Ecto neural progenitor cell (in vitro differentiated cells): ENCODE data around the gene ESYT1.
A peak's percentile ranks its signal among the peaks of the same experiment; 100 is the strongest.

Experiments used
- DNase-seq: peaks from one replicate; pipeline ENCODE4 v3.0.0-alpha.2; 2018; ENCODE audit warnings: low spot score

ESYT1 gene

DNA sequence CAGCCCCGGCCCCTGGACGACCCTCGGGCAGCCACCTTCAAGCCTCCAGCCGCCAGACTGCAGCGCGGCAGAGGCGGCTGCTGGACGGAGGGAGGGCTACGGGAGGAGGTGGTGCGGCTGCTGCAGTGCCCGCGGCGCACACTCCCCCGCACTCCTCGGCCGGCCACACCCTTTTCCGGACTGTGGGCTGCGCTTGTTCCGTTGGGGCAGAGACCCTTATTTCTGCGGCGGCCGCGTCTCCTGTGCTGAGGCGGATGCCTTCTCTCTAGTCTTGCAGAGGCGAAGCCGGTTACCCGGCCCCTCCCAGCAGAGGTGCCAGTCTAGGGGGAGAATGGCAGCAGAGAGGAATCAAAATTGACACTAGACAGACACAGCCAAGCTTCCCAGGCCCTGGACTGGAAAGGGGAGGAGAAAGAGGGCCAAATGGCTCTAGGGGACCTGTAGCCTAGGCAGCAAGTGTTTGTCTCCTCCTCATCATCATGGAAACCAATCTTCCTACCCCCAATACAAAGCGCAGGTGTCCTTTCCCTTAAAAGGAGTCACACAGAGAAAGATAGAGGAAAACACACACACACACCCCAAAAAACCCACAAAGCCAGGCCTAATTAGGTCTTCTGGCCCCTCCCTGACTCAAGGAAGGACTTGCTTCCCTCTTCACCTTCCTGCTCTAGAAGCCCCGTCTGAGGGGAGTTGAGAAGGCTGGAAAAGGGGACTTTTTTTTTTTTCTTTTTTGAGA, 1.3 kb downstream of the ESYT1 start:
- peak; percentile 86 for DNase-seq

DNA sequence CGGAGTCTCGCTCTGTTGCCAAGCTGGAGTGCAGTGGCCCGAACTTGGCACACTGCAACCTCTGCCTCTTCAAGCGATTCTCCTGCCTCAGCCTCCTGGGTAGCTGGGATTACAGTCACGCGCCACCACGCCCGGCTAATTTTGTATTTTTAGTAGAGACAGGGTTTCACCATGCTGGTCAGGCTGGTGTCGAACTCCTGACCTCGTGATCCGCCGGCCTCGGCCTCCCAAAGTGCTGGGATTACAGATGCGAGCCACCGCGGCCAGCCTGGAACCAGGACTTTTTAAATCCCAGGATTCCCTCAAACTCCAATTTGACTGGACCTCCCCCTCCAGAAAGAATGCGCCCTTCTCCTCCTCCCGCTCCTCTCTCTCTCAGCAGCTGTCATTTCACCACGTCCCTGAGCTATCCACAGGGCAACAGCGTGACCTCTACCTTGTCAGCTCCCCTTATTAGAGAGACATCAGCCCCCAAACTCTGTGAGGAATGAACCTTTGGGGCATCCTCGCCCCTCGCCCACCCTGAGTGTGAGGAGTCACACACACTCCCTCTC, 2.0 kb downstream of the ESYT1 start:
- DNase-seq: no peak

- no peak for DNase-seq
These were observed 2.8 kb downstream of the ESYT1 start for GRCh38 chr12:56130876-56131275.

DNA sequence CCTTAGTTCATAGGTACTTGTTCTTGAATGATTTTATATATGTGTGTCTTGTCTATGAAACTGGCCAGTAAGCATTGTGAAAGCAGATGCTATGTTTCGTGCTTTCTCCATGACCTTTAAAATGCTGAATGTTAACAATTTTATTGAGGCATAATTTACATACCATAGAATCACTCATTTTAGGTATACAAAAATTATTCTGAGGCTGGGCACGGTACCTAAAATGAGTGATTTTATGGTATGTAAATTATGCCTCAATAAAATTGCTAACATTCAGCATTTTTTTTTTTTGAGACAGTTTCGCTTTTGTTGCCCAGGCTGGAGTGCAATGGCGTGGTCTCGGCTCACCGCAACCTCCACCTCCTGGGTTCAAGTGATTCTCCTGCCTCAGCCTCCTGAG, 6.8 kb downstream of the ESYT1 start:
- no peak for DNase-seq

DNA sequence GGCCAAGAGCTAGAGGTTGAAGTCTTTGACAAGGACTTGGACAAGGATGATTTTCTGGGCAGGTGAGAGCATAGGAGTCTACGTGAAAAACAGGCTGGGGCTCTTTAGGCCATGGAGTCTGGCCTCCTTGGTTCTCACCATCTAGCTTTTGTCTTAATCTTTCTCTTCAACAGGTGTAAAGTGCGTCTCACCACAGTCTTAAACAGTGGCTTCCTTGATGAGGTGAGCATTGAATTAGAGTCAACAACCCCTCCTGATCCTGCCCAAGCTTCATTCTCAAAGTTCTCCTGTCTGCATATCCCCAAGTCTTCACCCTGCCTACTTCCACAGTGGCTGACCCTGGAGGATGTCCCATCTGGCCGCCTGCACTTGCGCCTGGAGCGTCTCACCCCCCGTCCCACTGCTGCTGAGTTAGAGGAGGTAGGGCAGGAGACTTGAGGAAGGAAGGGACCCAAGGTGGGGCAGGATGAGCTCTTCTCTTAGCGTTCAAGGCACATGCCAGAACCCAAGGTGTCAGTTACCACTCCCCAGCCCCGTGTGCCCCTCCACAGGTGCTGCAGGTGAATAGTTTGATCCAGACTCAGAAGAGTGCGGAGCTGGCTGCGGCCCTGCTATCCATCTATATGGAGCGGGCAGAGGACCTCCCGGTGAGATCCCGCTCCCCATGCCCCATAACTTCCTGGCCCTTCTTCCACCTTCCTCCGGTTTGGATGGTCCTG, 9.9 kb downstream of the ESYT1 start:
- no peak for DNase-seq

DNA sequence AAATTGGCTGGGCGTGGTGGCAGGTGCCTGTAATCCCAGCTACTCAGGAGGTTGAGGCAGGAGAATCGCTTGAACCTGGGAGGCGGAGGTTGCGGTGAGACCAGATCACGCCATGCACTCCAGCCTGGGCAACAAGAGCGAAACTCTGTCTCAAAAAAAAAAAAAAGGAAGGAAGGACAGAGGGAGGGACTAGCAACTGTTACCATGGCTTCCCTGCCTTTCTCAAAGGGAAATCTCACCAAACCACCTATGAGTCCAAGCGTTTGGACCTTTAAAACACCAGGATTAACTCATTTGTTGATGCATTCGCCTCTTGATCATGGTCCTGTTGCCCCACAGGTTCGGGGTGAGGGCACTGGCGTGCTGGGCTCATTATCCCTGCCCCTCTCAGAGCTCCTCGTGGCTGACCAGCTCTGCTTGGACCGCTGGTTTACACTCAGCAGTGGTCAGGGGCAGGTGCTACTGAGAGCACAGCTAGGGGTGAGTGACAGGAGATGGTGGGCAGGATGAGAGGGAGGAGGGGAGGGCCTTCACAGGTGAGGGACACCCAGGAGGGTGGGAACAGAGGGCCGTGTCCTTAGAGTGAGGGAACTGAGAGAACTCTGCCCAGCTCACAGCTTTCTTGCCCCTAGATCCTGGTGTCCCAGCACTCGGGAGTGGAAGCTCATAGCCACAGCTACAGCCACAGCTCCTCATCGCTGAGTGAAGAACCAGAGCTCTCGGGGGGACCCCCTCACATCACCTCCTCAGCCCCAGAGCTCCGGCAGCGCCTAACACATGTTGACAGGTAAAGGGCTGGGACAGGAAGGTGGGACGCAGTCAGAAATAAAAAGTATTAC, 14.1 kb downstream of the ESYT1 start:
- no peak for DNase-seq

- no peak for DNase-seq
These were observed 15.2 kb downstream of the ESYT1 start for GRCh38 chr12:56143217-56143616.

DNA sequence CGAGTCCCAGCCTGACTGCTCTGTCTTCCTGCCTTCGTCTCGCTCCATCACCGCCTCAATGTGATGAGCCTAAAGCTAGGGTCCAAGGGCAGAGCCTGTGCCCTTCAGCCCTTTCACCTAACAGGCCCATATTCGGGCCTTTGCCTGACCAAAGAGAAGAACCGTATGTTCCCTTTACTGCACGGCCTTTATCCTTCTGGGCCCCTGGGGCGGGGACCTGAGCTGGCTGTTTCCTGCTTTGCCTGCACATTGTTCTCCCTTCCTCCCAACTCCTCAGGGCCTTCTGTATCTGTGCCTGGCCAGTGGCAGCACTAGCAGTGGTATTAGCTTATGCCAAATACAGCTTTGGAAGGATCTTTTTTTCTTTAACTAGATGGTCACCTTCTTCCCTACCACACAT, 15.8 kb downstream of the ESYT1 start:
- no peak for DNase-seq

GRCh38 chr12:56145217-56145616, 17.1 kb downstream of the ESYT1 start:
- no peak for DNase-seq

GRCh38 chr12:56146492-56147460, 18.7 kb downstream of the ESYT1 start:
- DNase-seq: no peak

- DNase-seq: no peak
These were observed 22.5 kb downstream of the ESYT1 start for GRCh38 chr12:56150563-56150962.

DNA sequence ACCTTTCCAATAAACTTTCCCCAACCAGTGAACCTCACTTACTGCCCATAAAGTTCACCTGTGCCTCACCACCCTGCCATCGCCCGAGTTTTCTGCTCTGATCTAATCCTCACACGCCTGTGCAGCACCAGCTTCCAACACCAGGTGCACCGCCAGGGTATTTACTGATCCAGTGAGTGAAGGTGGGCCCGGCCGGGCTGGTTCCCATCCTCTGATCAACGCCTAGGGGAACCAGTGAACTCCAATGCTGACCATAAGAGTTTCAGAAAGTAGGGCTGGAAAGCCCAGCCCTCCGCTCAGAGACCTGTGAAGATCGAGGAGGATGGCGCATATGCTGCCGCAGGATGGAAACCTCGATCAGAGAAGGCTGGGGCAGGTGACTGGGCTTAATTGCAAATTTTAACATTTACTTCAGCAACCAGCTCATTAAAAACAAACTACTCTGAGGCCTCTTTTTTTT, 23.6 kb downstream of the ESYT1 start:
- DNase-seq: peak; percentile 83

DNA sequence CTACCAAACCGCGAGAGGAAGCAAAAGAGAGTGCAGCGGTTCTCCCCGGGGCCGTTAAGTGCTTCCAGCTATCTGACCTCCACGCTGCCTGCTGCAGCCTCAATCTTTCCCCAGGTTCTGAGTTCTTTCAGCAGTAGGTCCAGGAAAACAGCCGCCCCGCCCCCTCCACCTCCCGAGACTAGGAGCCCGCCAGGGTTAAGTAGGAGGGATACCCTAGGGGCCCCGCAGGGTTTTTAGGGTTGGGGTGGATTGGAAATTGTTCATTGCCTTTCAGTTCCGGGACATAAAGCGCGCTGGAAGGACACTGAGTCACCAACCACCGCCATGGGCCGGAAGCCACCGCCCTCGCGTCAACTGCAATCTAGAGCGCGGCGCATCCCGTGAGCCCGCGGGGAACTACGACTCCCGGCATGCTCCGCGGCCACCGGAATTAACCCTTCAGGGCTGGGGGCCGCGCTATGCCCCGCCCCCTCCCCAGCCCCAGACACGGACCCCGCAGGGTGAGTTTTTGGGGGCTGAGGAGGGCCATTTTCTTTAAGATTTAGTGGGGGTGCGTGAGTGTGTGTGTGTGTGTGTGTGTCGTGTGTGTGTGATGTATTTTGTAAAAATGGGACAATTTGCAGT, 24.2 kb downstream of the ESYT1 start, which contains the start of gene MYL6B:
TSS of gene MYL6B (plus strand) at position 456 of the 624 bp plus-strand sequence. CDS start 1,332 bp downstream, outside the sequence.
- DNase-seq: peak; percentile 97

DNA sequence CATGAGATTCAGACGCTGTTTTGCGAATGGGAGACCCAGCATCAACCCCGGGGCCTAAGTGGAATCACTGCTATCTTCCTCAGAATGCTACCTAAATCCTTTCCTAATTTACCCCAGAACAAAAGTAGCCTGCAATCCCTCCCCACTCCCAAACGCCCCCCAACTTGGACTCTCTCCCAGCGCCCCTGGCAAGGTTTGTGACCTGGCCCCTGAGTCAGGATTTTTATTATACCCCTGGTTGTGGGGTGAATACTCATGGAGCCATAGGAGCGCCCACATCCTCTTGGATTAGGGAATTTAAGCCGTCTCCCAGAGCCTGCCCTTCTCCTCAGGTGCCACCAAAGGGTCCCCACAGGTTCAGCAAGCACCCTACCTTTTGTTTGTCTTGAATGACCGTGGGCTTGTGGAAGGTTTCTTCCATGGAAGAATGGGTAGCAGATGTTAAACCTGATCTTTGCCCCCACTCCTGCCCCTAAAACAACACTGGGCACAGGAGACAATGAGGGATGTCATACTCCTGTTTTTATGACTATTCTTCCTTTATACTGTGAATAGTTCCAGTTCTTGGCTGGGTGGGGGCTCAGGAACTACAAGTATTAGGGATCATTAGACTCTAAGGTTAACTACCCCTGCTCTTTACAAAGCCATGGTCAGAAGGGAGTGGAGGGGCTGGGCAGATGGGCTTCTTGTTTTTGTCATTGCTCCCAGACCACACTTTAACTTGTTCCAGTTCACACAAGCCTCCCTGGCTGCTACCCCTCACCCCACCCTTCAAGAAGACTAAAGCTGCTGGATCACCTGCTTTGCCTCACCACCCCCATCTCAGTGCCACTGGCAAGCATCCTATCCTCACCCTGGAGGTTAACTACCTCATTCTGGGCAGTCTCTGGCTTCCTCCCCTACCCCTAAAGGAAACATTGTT, 24.9 kb downstream of the ESYT1 start:
- DNase-seq: no peak

GRCh38 chr12:56153678-56154065, 25.6 kb downstream of the ESYT1 start:
- DNase-seq: no peak

GRCh38 chr12:56154246-56154771, 26.2 kb downstream of the ESYT1 start:
- DNase-seq: no peak

GRCh38 chr12:56154818-56155217, 26.8 kb downstream of the ESYT1 start:
- DNase-seq: no peak

DNA sequence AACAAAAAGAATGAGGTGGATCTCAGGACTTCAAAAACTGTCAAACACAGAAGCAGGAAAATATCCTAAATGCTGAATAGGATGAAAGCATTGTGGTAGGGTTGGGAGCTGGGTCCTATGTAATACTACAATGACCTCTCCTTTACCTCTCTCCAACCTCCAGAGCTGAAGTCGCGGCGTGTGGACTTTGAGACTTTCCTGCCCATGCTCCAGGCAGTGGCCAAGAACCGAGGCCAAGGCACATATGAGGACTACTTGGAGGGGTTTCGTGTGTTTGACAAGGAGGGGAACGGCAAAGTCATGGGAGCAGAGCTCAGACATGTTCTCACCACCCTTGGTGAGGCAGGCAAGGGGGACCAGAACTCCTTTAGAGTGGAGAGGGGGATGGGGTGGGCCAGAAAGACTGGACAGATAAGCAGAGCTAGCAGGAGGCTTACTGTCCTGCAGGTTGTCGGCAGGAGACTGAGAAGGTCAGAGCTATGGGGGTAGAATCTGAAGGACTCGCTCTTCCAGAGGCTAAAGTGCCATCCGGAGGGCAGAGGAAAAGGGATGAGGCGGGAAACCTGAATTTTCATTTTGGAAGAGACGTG, 27.3 kb downstream of the ESYT1 start:
- no peak for DNase-seq
